A673 (cell line): Measurements from ENCODE around the gene PARD3.

Source experiments
- EZH2 ChIP-seq: fragments of 200-600 bp; sonication (generic); IDR thresholded peaks from 2 replicates; pipeline ENCODE4 v1.6.1; 2017; ENCODE audit warnings: borderline replicate concordance, low read depth, mild to moderate bottlenecking, mixed read lengths, antibody characterized with exemption, low read length; ENCODE audit not compliant: poor library complexity, severe bottlenecking
- TF ChIP-seq, protein P1 (sequence below): fragments of 300-800, 200-600 bp; sonication (generic); conservative IDR thresholded peaks from 2 replicates; pipeline ENCODE4 v1.5.1; 2017; ENCODE audit warnings: low read depth, mild to moderate bottlenecking, antibody characterized with exemption, low read length, moderate library complexity, mixed read lengths

DNA sequence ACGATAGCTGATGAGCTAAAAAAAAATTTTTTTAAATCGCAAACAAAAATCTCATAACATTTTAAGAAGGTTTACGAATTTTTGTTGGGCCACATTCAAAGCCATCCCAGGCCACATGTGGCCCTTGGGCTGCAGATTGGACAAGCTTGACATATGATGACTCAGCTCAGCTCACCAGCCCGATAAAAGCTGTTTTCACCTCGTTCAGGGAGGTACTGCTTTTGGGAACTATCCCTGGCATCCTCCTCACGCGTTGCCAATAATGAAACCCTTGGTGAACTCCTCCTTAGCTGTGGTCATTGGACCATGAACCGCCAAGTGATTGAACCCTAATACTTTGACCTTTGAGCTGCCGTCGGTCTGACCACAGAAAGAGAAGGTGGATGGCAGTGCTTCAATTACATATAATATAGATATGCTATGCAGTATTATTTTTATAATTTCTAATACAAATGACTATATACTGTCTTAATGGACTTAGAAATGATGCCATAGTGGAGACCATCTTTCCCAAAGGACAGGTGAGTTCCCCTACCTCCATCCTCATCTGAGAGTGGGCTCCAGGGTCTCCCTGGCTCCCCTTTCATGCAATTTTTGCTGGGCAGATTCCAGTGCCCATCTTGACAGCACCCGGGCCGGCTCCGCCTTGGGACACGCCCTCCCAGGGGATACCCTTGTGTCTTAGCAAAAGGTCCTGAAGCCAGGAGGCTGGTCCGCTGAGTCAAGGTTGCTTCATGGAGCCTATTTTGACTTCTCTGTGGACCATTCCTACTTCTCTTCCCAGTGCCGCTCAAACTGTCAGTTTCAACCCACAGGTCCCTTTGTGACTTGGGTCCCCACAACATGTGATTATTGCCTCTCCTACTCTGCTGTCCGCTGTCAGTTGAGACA, 707.2 kb downstream of the PARD3 start:
- TF ChIP-seq, protein P1, sequence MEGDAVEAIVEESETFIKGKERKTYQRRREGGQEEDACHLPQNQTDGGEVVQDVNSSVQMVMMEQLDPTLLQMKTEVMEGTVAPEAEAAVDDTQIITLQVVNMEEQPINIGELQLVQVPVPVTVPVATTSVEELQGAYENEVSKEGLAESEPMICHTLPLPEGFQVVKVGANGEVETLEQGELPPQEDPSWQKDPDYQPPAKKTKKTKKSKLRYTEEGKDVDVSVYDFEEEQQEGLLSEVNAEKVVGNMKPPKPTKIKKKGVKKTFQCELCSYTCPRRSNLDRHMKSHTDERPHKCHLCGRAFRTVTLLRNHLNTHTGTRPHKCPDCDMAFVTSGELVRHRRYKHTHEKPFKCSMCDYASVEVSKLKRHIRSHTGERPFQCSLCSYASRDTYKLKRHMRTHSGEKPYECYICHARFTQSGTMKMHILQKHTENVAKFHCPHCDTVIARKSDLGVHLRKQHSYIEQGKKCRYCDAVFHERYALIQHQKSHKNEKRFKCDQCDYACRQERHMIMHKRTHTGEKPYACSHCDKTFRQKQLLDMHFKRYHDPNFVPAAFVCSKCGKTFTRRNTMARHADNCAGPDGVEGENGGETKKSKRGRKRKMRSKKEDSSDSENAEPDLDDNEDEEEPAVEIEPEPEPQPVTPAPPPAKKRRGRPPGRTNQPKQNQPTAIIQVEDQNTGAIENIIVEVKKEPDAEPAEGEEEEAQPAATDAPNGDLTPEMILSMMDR: no peak
- TF ChIP-seq EZH2: no peak
